ENCODE measurements around the gene CDH10.

GRCh38 chr5:24623624-24624023, 21.2 kb downstream of the CDH10 start:
- TF ChIP-seq REST (IDR thresholded peaks at IDR 0.05; ENCODE audit: borderline replicate concordance) = no peak
- no peak for TF ChIP-seq CTCF (IDR thresholded peaks at IDR 0.05; ENCODE audit: poor library complexity, severe bottlenecking)
- no peak for TF ChIP-seq EZH2 (IDR thresholded peaks at IDR 0.05; ENCODE audit: borderline replicate concordance, insufficient read depth, low read length, poor library complexity, severe bottlenecking)

Measured in neural cell (in vitro differentiated cells).